GM21717 (cell line): Measurements from ENCODE around the gene TNNT2.

Experiments used
- ATAC-seq: cut with Tn5 transposase; IDR thresholded peaks from one replicate; pipeline ENCODE4 v1.9.1; 2021; ENCODE audit warnings: mild to moderate bottlenecking, moderate library complexity; ENCODE audit not compliant: unreplicated experiment

TNNT2 gene

DNA sequence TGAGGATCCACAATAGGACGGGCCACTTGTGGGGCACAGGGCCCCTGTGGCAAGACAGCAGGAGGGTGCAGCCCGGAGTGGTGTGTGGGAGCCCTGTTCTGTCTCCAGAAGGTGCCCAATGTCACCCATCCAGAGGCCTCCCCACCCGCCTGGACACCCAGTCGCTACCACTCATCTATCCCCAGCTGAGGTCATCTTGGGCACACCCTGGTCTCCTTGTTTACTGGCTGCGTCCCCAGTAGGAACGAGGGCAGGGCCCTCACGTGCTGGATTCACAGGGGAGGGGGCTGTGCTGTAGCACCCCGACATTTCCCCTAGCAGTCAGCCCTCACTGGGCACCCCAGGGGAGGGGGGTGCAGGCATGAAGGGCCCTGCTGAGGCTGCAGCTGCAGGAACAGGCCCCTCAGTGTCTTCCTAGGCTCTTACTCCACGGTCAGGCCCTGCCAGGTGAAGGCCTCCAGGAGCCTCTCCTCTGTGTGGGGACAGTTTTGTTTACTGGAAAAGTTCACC, 2.3 kb upstream of the TNNT2 start:
- no peak for ATAC-seq

DNA sequence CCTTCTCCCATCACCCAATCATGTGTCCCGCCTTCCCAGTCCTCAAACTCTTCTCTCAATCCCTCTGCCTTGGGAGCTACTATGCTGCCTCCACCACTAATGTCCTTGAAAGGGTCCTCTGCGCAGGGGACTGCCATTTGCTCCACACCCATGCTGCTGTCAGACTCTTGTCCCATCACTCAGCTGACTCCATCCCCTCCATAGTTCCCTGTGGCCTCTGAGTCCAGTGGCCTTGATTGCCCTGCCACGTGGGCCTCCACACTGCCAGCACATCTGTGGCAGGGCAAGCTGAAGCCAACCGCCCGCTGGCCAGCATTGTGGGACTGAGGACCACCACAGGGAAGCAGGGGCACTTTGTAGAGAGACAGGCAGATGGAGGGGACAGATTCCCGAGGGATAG, 1.3 kb upstream of the TNNT2 start:
- ATAC-seq: no peak

DNA sequence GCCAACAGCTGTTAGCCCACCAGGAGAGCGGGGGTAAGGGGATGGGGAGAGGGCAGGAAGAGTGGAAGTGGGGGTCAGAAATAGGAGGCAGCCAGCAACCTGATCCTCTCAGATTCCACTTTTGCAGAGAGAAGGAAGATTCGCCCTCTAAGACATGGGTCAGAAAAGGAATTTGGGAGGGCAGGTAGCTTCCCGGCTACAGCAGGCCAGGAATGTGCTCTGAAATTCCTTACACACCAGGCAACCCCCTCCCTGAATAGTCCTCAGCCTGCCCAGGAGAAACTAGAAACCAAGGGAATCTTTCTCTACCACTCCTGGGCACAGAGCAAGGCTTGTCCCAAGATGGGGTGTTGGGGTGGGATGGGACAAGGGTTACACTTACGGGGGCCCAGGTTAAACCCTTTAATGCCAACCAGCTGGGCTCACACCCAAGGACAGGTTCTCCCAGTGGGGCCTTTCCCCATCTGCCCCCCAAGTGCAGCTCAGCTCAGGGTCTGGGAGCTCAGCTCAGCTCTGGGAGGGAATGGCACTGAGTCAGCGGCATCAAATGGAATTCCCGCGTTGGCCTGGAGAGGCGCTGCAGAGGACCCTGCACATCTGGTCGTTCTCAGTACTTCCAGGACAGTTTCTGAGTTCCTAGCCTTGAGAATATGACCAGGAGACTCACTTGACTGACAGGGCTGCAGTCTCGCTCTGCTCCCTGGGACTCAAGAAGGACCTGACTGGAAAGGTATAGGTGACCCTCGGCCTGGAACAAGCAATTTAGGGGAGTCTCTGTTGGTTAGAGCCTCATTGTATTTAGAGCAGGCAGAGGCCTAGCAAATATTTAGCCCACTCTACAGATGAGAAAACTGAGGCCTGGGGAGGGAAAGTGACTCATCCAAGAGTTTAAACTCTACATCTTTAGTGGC, 761 bp downstream of the TNNT2 start:
- ATAC-seq: no peak

DNA sequence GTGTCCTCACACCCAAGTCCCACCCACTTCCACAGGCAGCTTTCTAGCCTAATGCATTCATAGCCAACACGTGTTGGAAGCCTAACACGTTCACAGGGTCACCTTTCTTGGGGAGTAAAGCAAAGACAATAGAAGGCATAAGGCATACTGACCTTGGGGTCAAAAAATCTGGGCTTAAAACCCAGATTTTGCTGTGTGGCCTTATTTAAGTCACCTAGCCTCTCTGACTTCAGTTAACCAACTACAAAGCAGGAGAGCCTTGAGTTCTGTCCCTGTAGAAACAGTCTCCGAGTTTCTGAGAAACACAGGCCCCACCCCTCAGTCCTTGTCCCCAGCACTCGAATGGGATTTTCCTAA, 1.4 kb downstream of the TNNT2 start:
- no peak for ATAC-seq

DNA sequence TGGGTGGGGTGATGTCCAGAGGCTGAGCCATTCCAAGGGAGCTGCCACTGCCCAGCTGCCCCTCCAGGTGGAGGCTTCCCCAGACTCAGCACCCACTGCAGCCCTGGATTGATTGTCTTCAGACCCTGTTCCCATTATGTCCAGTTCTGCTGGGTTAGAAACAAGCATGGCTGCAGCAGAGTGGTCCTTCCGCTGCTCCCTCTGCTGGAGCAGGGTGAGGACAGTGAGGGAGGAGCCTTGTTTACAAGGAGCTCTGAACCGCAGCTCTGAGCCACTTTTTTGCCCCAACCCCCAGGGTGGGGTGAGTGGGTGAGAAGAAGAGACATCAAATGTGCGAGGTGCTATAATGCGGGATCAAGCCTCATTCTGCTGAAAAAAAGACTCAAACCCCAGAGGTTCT, 2.3 kb downstream of the TNNT2 start:
- ATAC-seq: no peak

DNA sequence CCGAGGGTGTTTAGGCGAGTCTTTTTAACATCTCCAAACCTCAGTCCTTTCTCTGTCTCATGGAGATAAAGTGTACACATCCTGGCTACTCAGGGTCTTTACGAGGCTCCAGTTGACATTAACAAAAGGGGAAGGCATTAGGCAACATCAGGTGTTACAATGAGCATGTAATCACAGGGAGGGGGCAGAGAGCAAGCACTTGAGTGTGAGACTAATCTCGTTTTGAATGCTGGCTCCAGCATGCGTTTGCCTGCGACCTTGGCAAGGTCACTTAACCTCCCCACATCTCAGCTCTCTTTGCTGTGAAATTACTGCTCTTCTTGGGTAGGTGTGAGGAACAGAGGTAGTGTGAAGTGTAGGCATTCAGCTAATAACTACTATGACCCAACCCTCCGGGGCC, 3.1 kb downstream of the TNNT2 start:
- no peak for ATAC-seq

DNA sequence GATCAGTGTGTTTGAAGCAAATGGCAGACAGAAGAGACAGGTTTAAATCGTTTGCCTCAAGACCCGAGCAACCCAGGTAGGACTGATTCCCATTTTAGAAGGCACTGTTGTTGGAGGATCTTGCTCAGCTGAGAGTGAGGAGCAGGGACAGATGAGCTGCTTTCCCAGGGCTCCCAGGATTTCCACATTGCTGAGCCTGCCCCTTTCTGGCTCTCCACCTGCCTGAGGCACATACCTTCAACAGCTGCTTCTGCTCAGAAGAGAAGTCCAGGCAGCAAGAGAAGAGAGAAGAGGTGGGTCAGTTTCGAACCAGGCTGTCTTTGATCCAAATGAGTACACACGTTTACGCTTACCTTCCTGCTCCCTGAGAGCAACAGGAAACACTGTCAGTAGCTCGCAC, 5.7 kb downstream of the TNNT2 start:
- ATAC-seq: no peak

DNA sequence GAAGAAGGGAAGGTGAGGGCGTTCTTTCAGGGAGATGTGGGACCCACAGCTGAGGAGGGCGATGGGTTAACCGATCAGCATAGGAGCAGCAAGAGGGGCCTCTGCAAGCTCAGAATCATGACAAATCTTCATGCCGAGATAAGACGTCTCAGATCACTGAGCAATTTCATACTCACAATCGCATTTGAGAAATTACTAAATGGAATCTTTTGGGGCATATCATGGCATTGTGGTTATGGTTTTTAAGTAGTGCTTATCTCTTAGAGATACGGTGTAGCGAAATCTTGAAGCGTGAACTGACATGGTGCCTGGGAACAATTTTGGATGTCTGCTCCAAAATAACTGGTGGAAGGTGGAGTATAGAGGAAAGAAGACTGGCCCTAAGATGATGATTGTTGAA, 6.2 kb downstream of the TNNT2 start:
- no peak for ATAC-seq

DNA sequence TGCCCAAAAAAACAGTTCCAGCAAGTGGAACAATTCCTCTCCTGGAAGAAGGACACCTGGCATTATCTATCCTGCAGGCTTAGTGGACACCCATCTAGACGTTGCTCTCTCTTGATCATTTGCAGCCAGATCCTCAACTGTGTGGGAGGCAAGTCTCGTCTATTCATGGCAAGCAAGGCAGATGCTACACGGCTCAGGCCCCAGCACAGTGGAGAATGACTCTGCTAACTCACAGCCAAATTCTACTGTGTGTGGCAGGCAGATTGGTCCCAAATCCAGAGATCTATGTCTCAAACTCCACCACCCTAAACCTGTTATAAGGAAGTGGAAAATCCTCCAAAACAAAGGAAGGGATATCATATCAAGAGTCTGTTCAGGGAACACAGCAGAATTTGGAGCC, 7.0 kb downstream of the TNNT2 start:
- ATAC-seq: no peak

DNA sequence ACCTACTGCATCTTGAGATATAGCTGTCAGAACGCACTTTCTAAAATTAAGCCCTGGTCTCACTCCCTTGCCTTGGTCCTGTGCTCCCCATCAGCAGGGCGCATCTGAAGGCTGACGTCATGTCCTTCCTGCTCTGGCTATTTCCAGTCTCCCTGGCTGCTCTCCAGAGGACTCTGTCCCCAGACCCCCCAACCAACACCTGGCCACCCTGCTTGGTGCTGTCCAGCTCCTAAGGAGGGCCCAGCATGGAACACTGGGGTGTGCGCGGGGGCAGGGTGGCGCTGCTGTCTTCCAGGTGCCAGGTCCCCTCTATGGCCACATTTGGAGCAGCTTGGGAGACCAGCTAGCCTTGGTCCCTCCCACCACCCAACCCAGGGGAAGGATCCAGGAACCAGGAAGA, 8.3 kb downstream of the TNNT2 start:
- no peak for ATAC-seq

DNA sequence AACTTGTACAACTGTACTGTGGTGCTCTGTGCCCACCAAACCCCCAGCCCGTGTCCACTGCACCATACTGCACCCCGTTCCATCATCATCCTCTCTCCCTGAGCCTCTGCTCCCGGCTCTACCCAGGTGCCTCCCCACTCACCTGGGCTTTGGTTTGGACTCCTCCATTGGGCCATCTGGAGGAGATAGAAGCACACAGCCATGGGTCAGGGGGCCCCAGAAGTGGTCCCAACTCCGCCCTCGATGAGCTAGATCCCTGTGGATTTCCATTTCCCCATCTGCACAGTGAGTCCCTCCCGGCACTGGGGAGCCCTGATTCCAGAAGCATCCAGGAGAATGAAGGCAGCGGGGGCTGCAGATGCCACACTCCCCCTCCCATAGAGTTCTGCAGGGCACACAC, 10.8 kb downstream of the TNNT2 start:
- ATAC-seq: no peak

DNA sequence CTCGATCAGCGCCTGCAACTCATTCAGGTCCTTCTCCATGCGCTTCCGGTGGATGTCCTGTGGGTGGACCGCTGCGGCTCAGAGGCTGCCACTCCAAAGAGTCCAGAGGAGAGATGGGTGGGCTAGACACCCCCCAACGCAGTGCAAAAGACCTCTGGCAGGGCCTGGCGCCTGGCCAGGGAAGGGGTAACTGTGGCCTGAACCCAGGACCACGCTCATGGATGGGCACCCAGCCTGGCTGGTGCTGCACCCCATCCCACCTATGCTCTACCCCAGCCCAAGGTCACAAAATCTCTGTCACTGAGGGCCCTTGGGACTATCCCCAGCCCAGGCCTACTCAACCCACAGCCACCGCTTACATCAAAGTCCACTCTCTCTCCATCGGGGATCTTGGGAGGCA, 12.2 kb downstream of the TNNT2 start:
- ATAC-seq: no peak

DNA sequence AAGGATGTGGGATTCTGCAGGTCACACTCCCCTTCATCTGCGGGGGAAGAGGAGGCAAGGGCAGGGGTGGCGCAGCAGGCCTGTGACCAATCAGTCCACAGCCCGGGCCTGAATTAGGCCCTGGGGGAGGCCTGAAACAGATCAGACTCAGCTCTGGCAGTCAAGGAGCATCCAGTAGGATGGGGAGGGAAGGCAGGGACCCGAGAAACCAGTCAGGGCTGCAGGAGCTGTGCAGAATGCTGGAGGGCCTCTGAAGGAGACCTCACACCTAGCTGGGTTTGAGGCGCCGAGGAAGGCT, 12.7 kb downstream of the TNNT2 start:
- ATAC-seq: no peak

DNA sequence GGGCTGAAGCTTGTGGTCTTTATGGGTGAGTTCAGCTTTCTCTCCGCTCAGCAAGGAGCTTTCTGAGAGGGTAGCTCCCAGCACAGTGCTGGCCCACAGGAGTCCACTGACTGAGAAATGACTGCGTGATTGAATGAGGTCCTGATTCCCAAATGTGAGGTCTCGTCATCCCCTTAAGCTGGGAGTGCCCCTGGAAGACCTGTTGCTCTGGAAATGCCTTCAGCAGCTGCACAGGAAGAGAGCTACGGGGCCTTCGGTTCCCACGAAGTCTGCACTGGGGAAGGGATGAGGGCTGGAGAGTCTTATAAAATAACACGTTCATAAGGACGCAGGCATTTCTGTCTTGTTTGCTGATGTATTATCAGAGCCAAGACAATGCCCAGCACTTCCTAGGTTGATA, 14.0 kb downstream of the TNNT2 start:
- no peak for ATAC-seq

DNA sequence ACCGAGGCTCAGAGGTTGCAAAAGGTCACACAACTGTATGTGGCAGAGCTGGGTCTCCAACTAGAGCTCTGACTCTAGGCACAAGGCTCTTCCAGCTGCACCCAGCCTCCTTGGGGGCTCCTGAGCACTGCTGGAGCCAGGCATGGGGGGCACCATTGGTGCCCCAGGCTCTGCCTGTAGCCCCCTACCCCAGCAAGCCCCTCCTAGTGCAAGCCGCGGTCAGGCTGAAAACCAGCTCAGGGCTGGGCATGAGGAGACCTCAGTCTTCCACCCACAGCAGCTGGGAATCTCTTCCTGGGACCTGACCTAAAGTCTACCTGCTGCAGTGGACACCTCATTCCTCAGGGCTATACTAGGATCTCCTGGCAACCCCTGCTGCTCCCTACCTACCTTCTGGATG, 14.6 kb downstream of the TNNT2 start:
- ATAC-seq: no peak

DNA sequence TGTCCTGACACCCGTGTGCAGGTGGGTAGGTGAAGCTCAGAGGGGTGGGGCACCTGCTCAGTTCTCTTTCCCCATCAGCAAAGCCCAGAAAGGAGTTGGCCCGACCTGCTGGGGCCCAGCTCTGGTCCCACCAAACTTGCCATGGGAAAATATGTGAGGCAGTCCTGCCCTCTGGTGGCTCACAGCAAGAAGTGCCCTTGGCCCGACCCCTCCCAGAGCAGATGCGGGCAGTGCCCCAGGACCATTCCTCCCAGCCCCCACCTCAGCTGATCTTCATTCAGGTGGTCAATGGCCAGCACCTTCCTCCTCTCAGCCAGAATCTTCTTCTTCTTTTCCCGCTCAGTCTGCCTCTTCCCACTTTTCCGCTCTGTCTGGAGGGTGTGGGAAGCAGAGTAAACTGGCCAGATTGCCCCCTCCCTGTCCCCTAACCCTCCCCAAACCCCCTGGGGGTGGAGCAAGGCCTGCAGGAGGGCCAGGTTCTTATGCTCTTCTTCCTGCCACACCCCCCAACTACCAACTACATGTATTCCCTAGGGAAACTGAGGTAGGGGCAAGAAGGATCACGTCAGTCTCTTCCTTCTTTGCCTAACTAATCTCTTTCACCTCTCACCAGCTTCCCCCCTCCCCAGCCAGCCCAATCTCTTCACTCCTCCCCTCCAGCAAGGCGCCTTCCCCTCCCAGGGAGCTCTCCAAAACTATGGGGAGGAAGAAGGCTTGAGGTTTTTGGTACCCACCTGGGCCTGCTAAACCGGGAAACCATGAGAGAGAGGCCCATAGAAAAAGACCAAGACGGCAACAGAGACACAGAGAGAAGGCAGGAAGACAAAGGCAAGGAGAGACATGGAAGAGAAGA, 15.6 kb downstream of the TNNT2 start:
- ATAC-seq: no peak

DNA sequence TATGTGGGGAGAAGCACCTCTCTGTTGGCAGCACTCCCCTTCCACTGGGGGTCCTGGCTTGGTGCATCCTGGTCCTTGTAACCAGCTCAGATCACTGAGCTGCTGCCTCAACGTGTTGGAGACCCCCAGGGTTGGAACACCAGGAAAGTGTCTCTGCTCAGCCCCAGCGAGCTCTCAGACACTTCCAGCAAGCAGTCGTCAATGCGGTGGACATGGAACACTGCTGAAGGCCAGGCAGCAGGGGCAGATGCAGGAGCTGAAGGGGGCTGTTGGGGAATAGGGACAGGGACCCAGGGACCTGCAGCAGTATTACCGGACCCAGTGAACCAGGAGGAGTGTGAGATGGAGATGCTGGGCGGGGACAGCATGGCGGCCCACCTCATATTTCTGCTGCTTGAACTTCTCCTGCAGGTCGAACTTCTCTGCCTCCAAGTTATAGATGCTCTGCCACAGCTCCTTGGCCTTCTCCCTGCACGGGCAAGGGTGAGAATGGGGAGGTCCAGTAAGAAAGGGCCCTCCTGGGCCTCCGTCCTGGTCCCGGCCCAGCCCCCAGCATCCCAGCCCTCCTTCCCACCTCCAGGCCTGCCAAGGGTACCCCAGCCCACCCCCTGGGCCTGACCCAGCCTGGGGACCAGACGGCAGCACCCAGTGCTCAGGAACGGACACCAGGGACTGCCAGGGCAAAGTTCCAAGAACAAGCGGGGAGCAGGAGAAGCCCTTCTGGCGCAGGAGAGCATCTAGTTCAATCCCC, 16.4 kb downstream of the TNNT2 start:
- no peak for ATAC-seq

DNA sequence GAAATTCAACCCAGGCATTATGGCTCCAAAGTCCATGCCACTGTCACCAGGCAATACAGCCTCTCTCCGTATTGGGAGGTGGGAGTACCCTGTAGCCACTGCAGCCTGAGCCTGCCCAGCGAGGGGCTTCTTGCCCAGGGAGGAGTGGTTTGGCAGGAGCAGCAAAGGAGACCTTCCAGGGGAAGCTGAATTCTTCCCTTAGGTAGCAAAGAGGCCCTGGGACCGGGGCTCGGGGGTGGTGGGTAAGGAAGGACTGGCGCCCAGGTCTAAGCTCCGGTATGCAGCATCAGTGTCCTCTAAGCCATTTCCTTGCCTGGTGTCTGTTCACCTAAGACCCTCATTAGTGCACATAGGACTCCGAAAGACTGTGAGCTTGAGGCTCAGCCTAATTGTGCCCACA, 17.0 kb downstream of the TNNT2 start:
- ATAC-seq: no peak

DNA sequence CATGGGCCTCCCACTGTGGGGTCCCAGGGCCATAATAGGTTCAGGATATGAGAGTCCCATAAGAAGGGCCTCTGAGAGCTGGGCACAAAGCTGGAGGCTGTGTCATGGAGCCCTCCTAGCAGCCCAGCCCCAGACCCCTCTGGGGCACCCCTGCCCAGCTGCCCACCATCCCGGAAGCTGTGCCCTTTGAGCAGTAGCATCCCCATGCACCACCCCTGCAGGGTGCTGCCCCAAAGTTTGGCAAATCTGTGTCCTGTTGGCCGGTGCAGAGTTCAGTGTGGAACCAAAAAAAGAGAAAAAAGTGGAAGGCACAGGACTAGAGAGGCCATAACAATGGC, 17.6 kb downstream of the TNNT2 start:
- no peak for ATAC-seq

DNA sequence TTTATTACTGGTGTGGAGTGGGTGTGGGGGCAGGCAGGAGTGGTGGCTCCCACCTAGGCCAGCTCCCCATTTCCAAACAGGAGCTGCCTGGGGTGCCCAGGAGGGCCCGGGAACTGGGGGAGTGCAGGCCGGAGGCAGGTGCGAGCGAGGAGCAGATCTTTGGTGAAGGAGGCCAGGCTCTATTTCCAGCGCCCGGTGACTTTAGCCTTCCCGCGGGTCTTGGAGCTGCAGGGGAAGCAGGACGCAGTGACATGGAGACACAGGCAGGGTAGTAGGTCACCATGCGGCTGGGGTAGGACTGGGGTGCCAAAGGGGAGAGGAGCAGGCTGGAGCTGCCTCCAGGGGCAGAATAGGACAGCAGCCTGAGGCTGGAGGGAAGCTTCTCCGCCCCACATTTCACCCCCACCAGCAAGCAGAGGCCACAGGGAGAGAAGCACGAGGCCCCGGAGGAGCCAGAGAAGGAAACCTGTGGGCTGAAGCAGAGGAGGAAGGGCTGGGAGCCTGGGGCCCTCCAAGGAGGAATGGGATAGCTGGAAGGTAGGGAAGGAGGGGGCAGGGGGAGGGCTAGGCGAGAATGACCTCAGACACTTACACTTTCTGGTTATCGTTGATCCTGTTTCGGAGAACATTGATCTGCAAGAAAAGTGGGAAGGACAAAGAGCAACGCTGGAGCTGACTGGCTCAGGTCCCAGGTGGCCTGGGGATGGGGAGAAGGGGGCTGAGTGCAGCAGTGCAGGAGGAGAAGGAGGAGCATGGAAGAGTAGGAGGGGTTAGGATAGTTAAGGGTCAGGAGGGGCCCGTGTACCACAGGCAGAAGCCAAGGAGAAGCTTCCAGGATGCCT, 18.2 kb downstream of the TNNT2 start:
- no peak for ATAC-seq

DNA sequence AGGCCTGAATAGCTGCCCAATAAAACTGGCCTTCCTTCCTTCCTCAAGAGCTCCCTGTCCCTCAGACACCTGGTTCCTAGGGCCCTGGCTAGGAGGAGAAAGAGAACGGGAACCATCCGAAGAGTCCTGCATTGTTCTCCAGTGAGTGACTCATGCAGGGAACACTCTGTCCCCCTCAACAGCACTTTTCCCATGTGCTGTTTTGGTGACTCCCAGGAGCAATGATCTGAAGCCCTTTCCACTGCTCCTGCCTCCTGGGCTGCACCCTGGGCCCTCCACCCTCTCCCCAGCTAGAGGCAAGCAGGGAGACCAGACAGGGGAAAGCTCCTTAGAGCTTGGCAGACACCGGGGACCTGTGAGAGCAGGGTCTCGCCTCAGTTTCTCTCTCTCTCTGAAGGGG, 18.9 kb downstream of the TNNT2 start:
- no peak for ATAC-seq
